K562 (cell line): ENCODE data around the gene NYNRIN. TPM values are rescaled to one million over a fixed set of nuclear protein-coding genes. Genes with fewer than 3 reads are reported as not detected.

Experiments
- ATAC-seq: fragments of 200-7000 bp; cut with Tn5 transposase; 3 replicates; pipeline ENCODE4 v1.9.1; 2020; ENCODE audit warnings: moderate library complexity
- BruUV-seq: library from RNA; stranded (reverse); fragments of 400-500 nt; replicated peaks from 2 replicates; lab custom pipeline; 2021; lab: Mats Ljungman, UMichigan
- CTCF ChIA-PET: fragments of 300-600 bp; formaldehyde crosslinking; extraction: SDS; loops from one replicate; lab custom pipeline; 2021; ENCODE audit warnings: low intra/inter-chr PET ratio; lab: Yijun Ruan, JAX
- POLR2A ChIA-PET: fragments of 300-600, 350-650 bp; sonication (Branson Sonifier 250); formaldehyde crosslinking; extraction: SDS; loops from one replicate; lab custom pipeline; 2021; ENCODE audit warnings: antibody characterized with exemption, inconsistent platforms; lab: Yijun Ruan, JAX
- DNase-seq, 4 experiments: peaks; one replicate each; pipeline versions ENCODE4 v3.0.0 to v3.0.0-alpha.2; 2011 to 2018; ENCODE audit warnings: low spot score in 3 of 4, mixed read lengths in 3 of 4; ENCODE audit errors: extremely low read depth in 1 of 4
- FAIRE-seq: peaks from 2 replicates; lab custom pipeline; 2011; peaks lifted over from hg19 to GRCh38; lab: Jason Lieb, UNC
- H2AFZ ChIP-seq: 2 replicates; pipeline ENCODE4 v1.6.0; 2011; ENCODE audit warnings: low read depth, low read length, control low read depth, inconsistent platforms
- H3K27ac ChIP-seq: fragments of 200-600 bp; 3 replicates; pipeline ENCODE4 v1.8.0; 2011; ENCODE audit warnings: low read depth, mild to moderate bottlenecking, control low read depth, inconsistent platforms, low read length, moderate library complexity, mixed read lengths; ENCODE audit errors: extremely low read depth
- H3K27me3 ChIP-seq, 2 experiments: fragments of 300-600 bp in 1 of 2; 2 replicates in 1 of 2; 3 replicates in 1 of 2; pipeline versions ENCODE4 v1.6.0 to v1.8.0; 2011; ENCODE audit warnings: inconsistent platforms in 2 of 2, low read length in 2 of 2, mild to moderate bottlenecking in 1 of 2, mixed read lengths in 1 of 2, moderate library complexity in 1 of 2; ENCODE audit not compliant: control insufficient read depth in 2 of 2, insufficient read depth in 2 of 2
- H3K36me3 ChIP-seq: fragments of 300-600 bp; 3 replicates; pipeline ENCODE4 v1.8.0; 2011; ENCODE audit warnings: mild to moderate bottlenecking, low read length, inconsistent platforms; ENCODE audit not compliant: control insufficient read depth, insufficient read depth
- H3K4me1 ChIP-seq, 2 experiments: fragments of 200-600 bp in 1 of 2; replicated peaks in 1 of 2; 2 replicates in 1 of 2; 3 replicates in 1 of 2; pipeline versions ENCODE4 v1.5.1 to v1.8.0; 2011; ENCODE audit warnings: inconsistent platforms in 2 of 2, low read length in 2 of 2, mild to moderate bottlenecking in 1 of 2, mixed read lengths in 1 of 2, moderate library complexity in 1 of 2; ENCODE audit not compliant: control insufficient read depth in 2 of 2, insufficient read depth in 2 of 2
- H3K4me2 ChIP-seq: 2 replicates; pipeline ENCODE4 v1.6.1; 2011; ENCODE audit warnings: low read length, control low read depth, inconsistent platforms, mixed read lengths; ENCODE audit not compliant: insufficient read depth
- H3K4me3 ChIP-seq: fragments of 200-600 bp; sonication (generic), shearing (Covaris generic); 2 replicates; pipeline ENCODE4 v1.5.1; 2016; ENCODE audit warnings: control low read depth, inconsistent platforms
- H3K79me2 ChIP-seq: fragments of 200-600 bp; 3 replicates; pipeline ENCODE4 v1.8.0; 2011; ENCODE audit warnings: low read length, inconsistent platforms; ENCODE audit not compliant: control insufficient read depth, insufficient read depth
- H3K9ac ChIP-seq, 2 experiments: 2 replicates each; pipeline versions ENCODE4 v1.6.0 to v1.6.1; 2011; ENCODE audit warnings: low read depth in 2 of 2, low read length in 2 of 2, control low read depth in 1 of 2, inconsistent platforms in 1 of 2, mild to moderate bottlenecking in 1 of 2, mixed read lengths in 1 of 2; ENCODE audit not compliant: insufficient read depth in 1 of 2
- H3K9me1 ChIP-seq: one replicate; pipeline ENCODE4 v1.6.0; 2011; ENCODE audit warnings: inconsistent platforms, mild to moderate bottlenecking, low read length, moderate library complexity; ENCODE audit not compliant: control insufficient read depth, insufficient read depth
- H3K9me3 ChIP-seq: replicated peaks from 2 replicates; pipeline ENCODE4 v1.5.1; 2011; ENCODE audit warnings: low read depth, low read length, inconsistent platforms; ENCODE audit not compliant: control insufficient read depth, insufficient read depth
- H4K20me1 ChIP-seq: replicated peaks from 2 replicates; pipeline ENCODE4 v1.6.1; 2011; ENCODE audit warnings: low read length, inconsistent platforms, mixed read lengths; ENCODE audit not compliant: control insufficient read depth, insufficient read depth
- BMI1 ChIP-seq: fragments of 150-350 bp; IDR thresholded peaks from 2 replicates; pipeline ENCODE4 v1.6.1; 2014; ENCODE audit warnings: low read length
- BRD9 ChIP-seq: fragments of 450-650 bp; IDR thresholded peaks from 2 replicates; pipeline ENCODE4 v1.6.1; 2018; ENCODE audit warnings: low read depth; ENCODE audit not compliant: partially characterized antibody
- CGGBP1 ChIP-seq: fragments of 250-450 bp; sonication (Bioruptor Pico); IDR thresholded peaks from 2 replicates; pipeline ENCODE4 v1.9.0; 2021; ENCODE audit warnings: mild to moderate bottlenecking
- DLX4 ChIP-seq: fragments of 250-450 bp; sonication (Bioruptor Pico); IDR thresholded peaks from 2 replicates; pipeline ENCODE4 v1.6.1; 2021; ENCODE audit warnings: mild to moderate bottlenecking
- DNMT1 ChIP-seq: fragments of 450-650 bp; IDR thresholded peaks from 2 replicates; pipeline ENCODE4 v1.6.1; 2016; ENCODE audit warnings: antibody characterized with exemption, mild to moderate bottlenecking
- HEY1 ChIP-seq: fragments of 250-450 bp; sonication (Bioruptor Pico); IDR thresholded peaks from 2 replicates; pipeline ENCODE4 v1.5.0; 2020; ENCODE audit warnings: mild to moderate bottlenecking, moderate library complexity, borderline replicate concordance
- KAT2B ChIP-seq: IDR thresholded peaks from one replicate; pipeline ENCODE4 v1.6.1; 2012; ENCODE audit warnings: low read depth, mild to moderate bottlenecking, control low read depth, inconsistent platforms, low read length, moderate library complexity
- MCM2 ChIP-seq: fragments of 450-650 bp; IDR thresholded peaks from 2 replicates; pipeline ENCODE4 v1.6.1; 2017; ENCODE audit warnings: low read depth, mild to moderate bottlenecking
- MLLT1 ChIP-seq, 2 experiments: fragments of 450-650 bp; IDR thresholded peaks; 2 replicates each; pipeline ENCODE4 v1.6.1; 2016
- NR4A1 ChIP-seq, 2 experiments: fragments of 250-450 bp in 1 of 2; fragments of 450-650 bp in 1 of 2; sonication (Bioruptor Pico) in 1 of 2; IDR thresholded peaks; 2 replicates each; pipeline versions ENCODE4 v1.4.0 to v1.6.1; 2016 to 2020; ENCODE audit warnings: mild to moderate bottlenecking in 2 of 2, missing compliant biosample characterization in 1 of 2, missing genetic modification characterization in 1 of 2, moderate library complexity in 1 of 2
- U2AF1 ChIP-seq: fragments of 200-400 bp; formaldehyde crosslinking; optimal IDR thresholded peaks from 2 replicates; pipeline ENCODE3; 2017; ENCODE audit warnings: mild to moderate bottlenecking, low read depth, low read length, moderate library complexity
- ZNF696 ChIP-seq: fragments of 250-450 bp; sonication (Bioruptor Pico); conservative IDR thresholded peaks from 2 replicates; pipeline ENCODE4 v1.4.0; 2020; ENCODE audit warnings: mild to moderate bottlenecking, moderate library complexity
- ZSCAN32 ChIP-seq: fragments of 450-650 bp; formaldehyde crosslinking; IDR thresholded peaks from 2 replicates; pipeline ENCODE4 v1.4.0; 2020; ENCODE audit warnings: mild to moderate bottlenecking, moderate library complexity
- WGBS: fragments of 100-300 bp; shearing (Covaris generic); methylation state at CpG from one replicate; pipeline ENCODE4 v1.1.6; 2016; ENCODE audit warnings: low coverage, mixed read lengths; ENCODE audit not compliant: insufficient coverage; ENCODE audit errors: missing lambda C conversion rate; 5-methylcytosine and 5-hydroxymethylcytosine counted together
- in situ Hi-C: fragments of 300-500 bp; cut with MboI; formaldehyde crosslinking; loops from 4 replicates; pipeline ENCODE4 v1.15.0; 2018; ENCODE audit warnings: inconsistent platforms, mixed read lengths
- intact Hi-C: fragments of 100-400 bp; cut with micrococcal nuclease; formaldehyde crosslinking; loops from 2 replicates; pipeline ENCODE4 v1.14.2; 2022
- polyA plus RNA-seq, 8 experiments: library from polyadenylated mRNA; depleted of rRNA in 4 of 8; stranded (reverse) in 5 of 8; unstranded in 3 of 8; fragments of >200 nt; fragmentation: Nextera tagmentation in 2 of 8; fragmentation: Illumina TruSeq in 1 of 8; extraction: Ambion mirVana in 2 of 8; extraction: Trizol in 1 of 8; gene quantifications; 2 replicates each; pipeline versions ENCODE4 v1.2.1 to v1.2.3, GENCODE V29; 2011 to 2014; ENCODE audit warnings: inconsistent platforms in 1 of 8, missing spikeins in 1 of 8
- total RNA-seq, 7 experiments: library from RNA; depleted of rRNA in 6 of 7; stranded (reverse); fragments of >200 nt in 6 of 7; fragmentation: Illumina TruSeq in 2 of 7; extraction: Trizol in 2 of 7; gene quantifications; 2 replicates each; pipeline versions ENCODE4 v1.2.1 to v1.2.3, GENCODE V29; 2011 to 2021; ENCODE audit warnings: low replicate concordance in 1 of 7

Gene NYNRIN
- total and polyA plus RNA-seq, 9 of the 15 experiments (the other 6 are each of a cell fraction or from before 2014, with no cell fraction given) = 0.04 to 1.2 (median 0.28) TPM

GRCh38 chr14:24461336-24461735 lies 62.5 kb downstream of the NYNRIN start (continued):
- TF ChIP-seq DLX4 (no peak), NR4A1 (CRISPR knock-in tag; IDR thresholded peaks at IDR 0.05) (no peak), NR4A1 (tag; IDR thresholded peaks at IDR 0.05) (no peak), ZSCAN32 (CRISPR knock-in tag) (no peak), KAT2B (no peak)

GRCh38 chr14:24463017-24463883 lies 64.4 kb downstream of the NYNRIN start:
- Histone ChIP-seq H3K4me2 (no peak overlapping the region), H3K4me3 (no peak overlapping the region), H3K9me1 (no peaks in the 10 kb centered on the region), H3K27me3 (no peaks in the 10 kb centered on the region), H3K9ac (no peak overlapping the region), H3K4me1 (no peaks in the 10 kb centered on the region), H2AFZ (no peak overlapping the region), H4K20me1 (no peaks in the 10 kb centered on the region), H3K36me3 (no peaks in the 10 kb centered on the region), H3K9me3 (no peaks in the 10 kb centered on the region), H3K27ac (no peak overlapping the region), H3K79me2 (no peaks in the 10 kb centered on the region)
- in situ Hi-C loops (no loop called here), intact Hi-C loops (no loop called here)
- no TSS peak for BruUV-seq
- ATAC-seq (no peak), FAIRE-seq (no peak), DNase-seq (no peak)
- TF ChIP-seq ZNF696 (CRISPR knock-in tag) (no peak), MLLT1 (IDR thresholded peaks at IDR 0.05) (no peak), DNMT1 (no peak), CGGBP1 (CRISPR knock-in tag) (no peak), BRD9 (no peak), U2AF1 (no peak), HEY1 (CRISPR knock-in tag) (no peak), MCM2 (no peak), BMI1 (no peak)
- ChIA-PET CTCF (no interaction called here), POLR2A (no interaction called here)
- 15% methylated on average over 5 of the region's 5 CpGs for WGBS
